MCF 10A (cell line): ENCODE measurements around the gene TRPM1. TPM values are rescaled to one million over a fixed set of nuclear protein-coding genes. Genes with fewer than 3 reads are reported as not detected.

ENCODE experiments used
- BruUV-seq: library from RNA; stranded (reverse); fragments of 400-500 nt; replicated peaks from 2 replicates; lab custom pipeline; 2021; lab: Mats Ljungman, UMichigan
- CTCF ChIA-PET: fragments of 300-600 bp; sonication (Branson Sonifier 250); formaldehyde crosslinking; extraction: SDS; loops from one replicate; lab custom pipeline; 2021; ENCODE audit warnings: antibody characterized with exemption, inconsistent platforms; lab: Yijun Ruan, JAX
- POLR2A ChIA-PET: fragments of 300-600, 350-650 bp; sonication (Branson Sonifier 250); formaldehyde crosslinking; extraction: SDS; loops from one replicate; lab custom pipeline; 2020; ENCODE audit warnings: antibody characterized with exemption, inconsistent platforms; lab: Yijun Ruan, JAX
- DNase-seq: peaks from one replicate; pipeline ENCODE4 v3.0.0-alpha.2; 2018; ENCODE audit not compliant: unreplicated experiment
- H3K27ac Mint-ChIP-seq: one replicate; pipeline ENCODE4 v1.8.0; 2022; ENCODE audit warnings: mild to moderate bottlenecking, low read depth, mixed read lengths; ENCODE audit not compliant: unreplicated experiment
- H3K27me3 Mint-ChIP-seq: one replicate; pipeline ENCODE4 v1.8.0; 2022; ENCODE audit warnings: mixed read lengths; ENCODE audit not compliant: insufficient read depth, unreplicated experiment
- H3K36me3 Mint-ChIP-seq: one replicate; pipeline ENCODE4 v1.8.0; 2022; ENCODE audit warnings: mild to moderate bottlenecking, moderate library complexity, mixed read lengths; ENCODE audit not compliant: insufficient read depth, unreplicated experiment
- H3K4me1 Mint-ChIP-seq: one replicate; pipeline ENCODE4 v1.8.0; 2022; ENCODE audit warnings: mixed read lengths; ENCODE audit not compliant: insufficient read depth, unreplicated experiment
- H3K4me3 Mint-ChIP-seq: one replicate; pipeline ENCODE4 v1.8.0; 2022; ENCODE audit warnings: mild to moderate bottlenecking, moderate library complexity, mixed read lengths; ENCODE audit not compliant: unreplicated experiment
- H3K9me3 Mint-ChIP-seq: one replicate; pipeline ENCODE4 v1.8.0; 2022; ENCODE audit warnings: mixed read lengths; ENCODE audit not compliant: unreplicated experiment
- intact Hi-C: fragments of 100-400 bp; cut with micrococcal nuclease; formaldehyde crosslinking; loops from 2 replicates; pipeline ENCODE4 v1.14.1; 2022
- total RNA-seq: library from RNA; stranded (reverse); gene quantifications from 2 replicates; pipeline ENCODE4 v1.2.3, GENCODE V29; 2022
- TF ChIP-seq, protein P1 (sequence below): fragments of 200-600 bp; IDR thresholded peaks from one replicate; pipeline ENCODE4 v1.8.0; 2022; ENCODE audit warnings: antibody characterized with exemption, mild to moderate bottlenecking; ENCODE audit not compliant: unreplicated experiment

TRPM1 gene
- total RNA-seq, 1 experiment from 2014 or later, result not detected

DNA sequence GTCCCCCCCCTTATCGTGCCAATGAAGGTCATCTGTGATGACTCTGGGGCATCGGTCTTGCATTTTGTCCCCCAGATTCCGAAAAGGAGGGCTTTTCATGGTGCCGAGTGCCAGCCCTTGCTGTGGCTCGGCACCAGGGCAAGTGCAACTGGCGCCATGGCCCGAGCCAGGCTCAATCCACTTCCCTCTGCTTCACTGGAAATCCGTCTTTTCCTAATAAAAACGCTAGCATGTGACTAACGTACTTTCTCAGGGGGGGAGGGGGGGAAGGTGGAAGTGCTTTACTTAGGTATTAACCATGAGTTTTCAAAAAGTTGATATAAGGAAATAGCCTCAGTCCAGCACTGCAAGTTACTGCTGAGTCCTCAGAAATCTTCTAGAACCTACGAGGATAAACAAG is 20.5 kb downstream of the TRPM1 start:
- no peaks in the 10 kb centered on the region for H3K9me3 Mint-ChIP-seq
- intact Hi-C loops, result no loop called here
- DNase-seq, result no peak
- no peak overlapping the region for H3K4me3 Mint-ChIP-seq
- no peaks in the 10 kb centered on the region for H3K36me3 Mint-ChIP-seq
- H3K27me3 Mint-ChIP-seq, result no peaks in the 10 kb centered on the region
- BruUV-seq, result no TSS peak
- TF ChIP-seq, protein P1, sequence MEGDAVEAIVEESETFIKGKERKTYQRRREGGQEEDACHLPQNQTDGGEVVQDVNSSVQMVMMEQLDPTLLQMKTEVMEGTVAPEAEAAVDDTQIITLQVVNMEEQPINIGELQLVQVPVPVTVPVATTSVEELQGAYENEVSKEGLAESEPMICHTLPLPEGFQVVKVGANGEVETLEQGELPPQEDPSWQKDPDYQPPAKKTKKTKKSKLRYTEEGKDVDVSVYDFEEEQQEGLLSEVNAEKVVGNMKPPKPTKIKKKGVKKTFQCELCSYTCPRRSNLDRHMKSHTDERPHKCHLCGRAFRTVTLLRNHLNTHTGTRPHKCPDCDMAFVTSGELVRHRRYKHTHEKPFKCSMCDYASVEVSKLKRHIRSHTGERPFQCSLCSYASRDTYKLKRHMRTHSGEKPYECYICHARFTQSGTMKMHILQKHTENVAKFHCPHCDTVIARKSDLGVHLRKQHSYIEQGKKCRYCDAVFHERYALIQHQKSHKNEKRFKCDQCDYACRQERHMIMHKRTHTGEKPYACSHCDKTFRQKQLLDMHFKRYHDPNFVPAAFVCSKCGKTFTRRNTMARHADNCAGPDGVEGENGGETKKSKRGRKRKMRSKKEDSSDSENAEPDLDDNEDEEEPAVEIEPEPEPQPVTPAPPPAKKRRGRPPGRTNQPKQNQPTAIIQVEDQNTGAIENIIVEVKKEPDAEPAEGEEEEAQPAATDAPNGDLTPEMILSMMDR, result no peak
- CTCF ChIA-PET, result no interaction called here
- POLR2A ChIA-PET, result no interaction called here
- H3K4me1 Mint-ChIP-seq, result peaks cover 14% of the 10 kb centered on the region
- no peak overlapping the region for H3K27ac Mint-ChIP-seq

DNA sequence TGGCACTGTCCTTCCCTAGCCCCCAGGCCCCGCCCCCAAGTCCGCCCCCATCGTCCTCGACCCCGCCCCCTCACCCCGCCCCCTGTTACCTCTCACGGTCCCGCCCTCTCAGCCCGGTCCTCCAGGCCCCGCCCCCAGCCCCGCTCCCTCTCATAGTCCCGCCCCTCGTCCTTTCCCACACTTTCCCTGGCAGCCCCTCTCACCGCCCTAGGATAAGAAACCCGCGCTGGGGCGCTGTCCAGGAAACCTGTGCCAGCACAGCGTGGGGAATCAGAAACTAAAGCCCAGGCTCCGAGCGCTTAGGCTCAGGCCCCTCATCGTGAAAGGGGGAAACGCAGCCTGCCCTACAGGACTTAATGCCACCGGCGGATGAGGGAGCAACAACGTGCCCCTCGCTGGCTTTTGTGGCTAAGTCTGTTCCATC is 20.9 kb downstream of the TRPM1 start:
- TF ChIP-seq, protein P1, result no peak
- Mint-ChIP-seq H3K27me3 (no peaks in the 10 kb centered on the region), H3K36me3 (no peaks in the 10 kb centered on the region), H3K4me1 (peaks cover 14% of the 10 kb centered on the region), H3K9me3 (no peaks in the 10 kb centered on the region), H3K4me3 (no peak overlapping the region), H3K27ac (no peak overlapping the region)
- peak; percentile 18 for DNase-seq
- intact Hi-C loops, result no loop called here
- ChIA-PET POLR2A (no interaction called here), CTCF (no interaction called here)
- no TSS peak for BruUV-seq

DNA sequence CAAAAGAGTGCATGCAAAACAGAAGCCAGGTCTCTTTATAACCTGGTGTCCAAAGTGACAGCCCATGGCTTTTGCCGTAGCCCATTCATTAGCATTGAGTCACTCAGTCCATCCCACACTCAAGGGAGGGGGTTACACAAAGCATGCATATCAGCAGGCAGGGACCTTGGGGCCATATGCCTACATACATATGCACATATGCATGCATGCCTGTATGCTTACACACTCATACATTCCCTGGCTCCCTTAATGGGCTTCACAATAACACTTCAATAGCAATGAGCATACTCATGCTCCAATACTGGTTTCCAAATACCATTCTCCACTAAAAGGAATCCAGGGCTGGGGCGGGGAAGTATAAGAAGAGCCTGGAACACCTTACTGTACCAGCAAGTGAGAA is 22.0 kb downstream of the TRPM1 start:
- H3K36me3 Mint-ChIP-seq, result no peaks in the 10 kb centered on the region
- H3K4me3 Mint-ChIP-seq, result no peak overlapping the region
- CTCF ChIA-PET, result interaction anchor here (1.1 kb wide), 1 partner anchor 22 kb away, joined by 3 read pairs; no protein-coding TSS in a partner anchor
- DNase-seq, result no peak
- H3K27ac Mint-ChIP-seq, result no peak overlapping the region
- H3K27me3 Mint-ChIP-seq, result no peaks in the 10 kb centered on the region
- no peaks in the 10 kb centered on the region for H3K9me3 Mint-ChIP-seq
- BruUV-seq, result no TSS peak
- peaks cover 14% of the 10 kb centered on the region for H3K4me1 Mint-ChIP-seq
- POLR2A ChIA-PET, result no interaction called here
- intact Hi-C loops, result no loop called here
- TF ChIP-seq, protein P1, result no peak

DNA sequence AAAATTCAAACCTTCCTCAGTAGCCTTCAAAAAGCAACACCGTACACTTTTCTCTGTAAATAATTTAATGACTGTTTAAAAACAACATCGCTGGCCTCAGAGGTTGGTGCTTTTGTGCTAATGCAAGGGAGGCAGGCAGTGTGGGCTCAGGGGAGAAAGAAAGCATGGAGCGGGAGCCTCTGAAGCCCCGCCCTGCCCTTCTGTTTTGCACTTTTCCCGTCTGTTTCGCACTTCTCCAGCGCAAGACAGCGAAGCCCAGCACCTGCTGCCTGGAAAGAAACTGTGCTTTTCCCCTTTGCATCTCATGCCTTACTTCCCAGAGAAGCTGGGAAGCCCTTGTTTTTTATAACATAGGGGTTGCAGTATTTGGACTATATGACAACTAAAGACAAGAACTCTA is 23.1 kb downstream of the TRPM1 start:
- intact Hi-C loops, result no loop called here
- Mint-ChIP-seq H3K36me3 (no peaks in the 10 kb centered on the region), H3K4me1 (peaks cover 14% of the 10 kb centered on the region), H3K9me3 (no peaks in the 10 kb centered on the region), H3K4me3 (no peak overlapping the region), H3K27me3 (no peaks in the 10 kb centered on the region), H3K27ac (no peak overlapping the region)
- TF ChIP-seq, protein P1, result no peak
- ChIA-PET POLR2A (interaction anchor here (0.6 kb wide), 1 partner anchor 97 kb away, joined by 3 read pairs; no protein-coding TSS in a partner anchor), CTCF (interaction anchor here (1.1 kb wide), 1 partner anchor 24 kb away, joined by 3 read pairs; no protein-coding TSS in a partner anchor)
- DNase-seq, result no peak
- no TSS peak for BruUV-seq
